Duodenal mucosa (tissue), 2 donors: ENCODE measurements around the gene SREBF1.

Source experiments
- H3K27ac ChIP-seq: one replicate; pipeline ENCODE4 v1.7.0; 2013; ENCODE audit warnings: low read depth, low read length
- H3K27me3 ChIP-seq, 2 donors: one replicate each; pipeline ENCODE4 v1.7.0; 2013; ENCODE audit warnings: low read length in 2 of 2, control low read depth in 1 of 2; ENCODE audit not compliant: insufficient read depth in 2 of 2, control insufficient read depth in 1 of 2
- H3K36me3 ChIP-seq, 2 donors: one replicate each; pipeline ENCODE4 v1.7.0; 2013; ENCODE audit warnings: low read length in 2 of 2, control low read depth in 1 of 2; ENCODE audit not compliant: insufficient read depth in 2 of 2, control insufficient read depth in 1 of 2
- H3K4me1 ChIP-seq, 2 donors: one replicate each; pipeline ENCODE4 v1.7.0; 2013; ENCODE audit warnings: low read length in 2 of 2, control low read depth in 1 of 2; ENCODE audit not compliant: insufficient read depth in 2 of 2, control insufficient read depth in 1 of 2
- H3K4me3 ChIP-seq, 2 donors: one replicate each; pipeline ENCODE4 v1.7.0; 2013; ENCODE audit warnings: low read length in 2 of 2, low read depth in 1 of 2
- H3K9ac ChIP-seq, 2 donors: one replicate each; pipeline ENCODE4 v1.7.0; 2013; ENCODE audit warnings: low read length in 2 of 2, low read depth in 1 of 2
- H3K9me3 ChIP-seq, 2 donors: one replicate each; pipeline ENCODE4 v1.7.0; 2013; ENCODE audit warnings: low read length in 2 of 2, control low read depth in 1 of 2; ENCODE audit not compliant: control insufficient read depth in 1 of 2

Gene SREBF1

DNA sequence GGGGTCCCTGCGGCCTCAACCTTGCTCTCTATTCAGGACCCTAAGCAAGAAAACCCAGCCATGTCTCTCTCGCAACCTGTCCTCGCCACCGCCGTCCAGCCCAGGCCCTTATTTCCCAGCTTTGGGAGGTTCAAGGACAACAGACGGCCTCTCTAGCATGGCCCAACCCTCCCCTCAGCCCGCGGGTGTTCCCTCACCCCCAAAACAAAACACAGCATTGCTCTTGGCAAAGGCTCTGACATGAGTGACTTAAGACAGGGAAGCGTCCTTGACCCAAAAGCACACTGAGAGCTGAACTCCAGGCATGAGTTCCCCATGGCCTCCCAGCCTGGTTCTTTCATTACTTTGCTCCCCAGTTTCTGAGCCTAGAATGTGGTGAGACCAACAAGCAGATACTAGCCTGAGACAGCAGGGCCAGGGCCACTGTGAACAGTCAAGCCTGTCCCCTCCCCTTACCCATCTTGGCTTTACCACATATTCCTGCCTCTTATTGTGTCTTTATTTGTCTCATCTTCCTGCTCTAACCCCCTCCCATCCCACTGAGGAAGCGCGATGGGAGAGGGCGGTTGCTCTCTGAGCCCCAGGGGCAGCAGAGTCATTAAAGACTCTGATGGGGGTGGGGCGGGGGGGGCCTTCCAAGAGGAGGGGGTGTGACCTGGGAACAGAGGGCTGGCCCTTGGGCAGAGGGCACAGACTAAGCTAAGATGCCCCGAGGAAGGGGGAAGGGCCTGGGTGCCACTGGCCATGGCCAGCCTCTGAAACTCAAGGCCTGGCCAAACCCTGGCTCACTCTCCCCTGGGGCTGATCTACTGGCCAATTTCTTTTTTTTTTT lies 11.8 kb downstream of the SREBF1 start:
- Histone ChIP-seq H3K9ac (peak overlapping the region; percentile 51 to 76), H3K4me1 (peaks cover 64 to 68% of the 10 kb centered on the region in 2 donors)

GRCh38 chr17:17824119-17824782 lies 12.5 kb downstream of the SREBF1 start:
- Histone ChIP-seq H3K4me3 (peak overlapping the region; percentile 53 to 69), H3K36me3 (peaks cover 6 to 10% of the 10 kb centered on the region in 2 donors), H3K9me3 (no peaks in the 10 kb centered on the region), H3K27ac (peak overlapping the region; percentile 77), H3K27me3 (no peaks in the 10 kb centered on the region), H3K4me1 (peaks cover 72% of the 10 kb centered on the region in 2 donors), H3K9ac (peak overlapping the region; percentile 51 to 76)

More for the DNA sequence above, 11.8 kb downstream of the SREBF1 start:
- Histone ChIP-seq H3K4me3 (no peak overlapping the region), H3K27ac (peak overlapping the region; percentile 77), H3K9me3 (no peaks in the 10 kb centered on the region), H3K36me3 (peaks cover 4% of the 10 kb centered on the region in 2 donors), H3K27me3 (no peaks in the 10 kb centered on the region)

DNA sequence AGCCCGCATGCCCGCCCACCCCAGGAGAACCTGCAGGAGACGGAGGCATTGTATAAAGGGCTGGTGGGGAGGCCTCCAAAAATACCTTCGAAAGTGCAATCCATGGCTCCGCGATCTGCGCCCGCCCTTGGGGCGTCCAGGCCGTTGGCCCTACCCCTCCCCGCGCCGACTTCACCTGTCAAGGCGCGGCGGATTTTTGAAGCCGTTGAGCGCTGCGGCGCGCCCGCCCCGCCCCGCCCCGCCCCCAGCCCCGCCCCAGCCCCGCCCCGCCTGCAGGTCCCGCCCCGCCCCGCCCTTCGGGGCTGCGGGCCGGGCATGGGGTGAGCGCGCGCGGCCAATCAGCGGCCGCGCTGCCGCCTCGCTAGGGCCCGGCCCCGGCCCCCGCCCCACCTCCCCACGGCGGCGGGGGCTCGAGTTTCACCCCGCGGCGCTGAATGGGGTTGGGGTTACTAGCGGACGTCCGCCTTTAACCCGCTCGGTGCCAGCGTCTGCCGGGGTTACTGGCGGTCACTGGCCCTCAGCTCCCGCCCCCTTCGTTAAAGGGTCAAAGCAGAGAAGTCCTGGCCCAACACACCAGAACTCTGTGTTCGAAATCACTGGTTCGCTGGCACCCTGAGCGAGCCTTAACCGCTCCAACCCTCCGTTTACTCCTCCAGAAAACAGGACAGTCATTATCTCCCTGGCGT lies 13.2 kb downstream of the SREBF1 start:
- H3K27ac ChIP-seq, result peak overlapping the region; percentile 77
- peaks cover 13 to 16% of the 10 kb centered on the region in 2 donors for H3K36me3 ChIP-seq
- peak overlapping the region; percentile 76 for H3K9ac ChIP-seq
- peaks cover 78 to 79% of the 10 kb centered on the region in 2 donors for H3K4me1 ChIP-seq
- peak overlapping the region; percentile 65 to 70 for H3K4me3 ChIP-seq
- H3K27me3 ChIP-seq, result no peaks in the 10 kb centered on the region
- H3K9me3 ChIP-seq, result no peaks in the 10 kb centered on the region

DNA sequence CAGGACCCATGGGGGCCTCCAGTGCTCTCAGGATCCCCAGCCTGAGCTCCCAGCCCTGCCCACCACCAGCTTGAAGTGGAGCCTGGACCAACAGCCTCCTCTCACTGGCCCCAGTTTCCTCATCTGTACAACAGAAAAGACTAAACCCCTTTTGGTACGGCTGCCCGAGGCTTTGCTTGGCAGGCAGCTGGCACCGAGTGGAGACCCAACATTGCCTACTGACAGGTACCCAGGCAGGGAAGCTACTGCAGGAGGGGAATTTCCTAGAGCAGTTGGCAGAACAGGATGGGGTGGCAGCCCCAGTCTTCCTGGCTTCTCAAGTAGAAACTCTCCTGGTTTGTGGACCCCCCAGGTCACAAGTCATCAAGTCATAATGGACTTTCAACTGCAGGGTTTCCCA lies 14.2 kb downstream of the SREBF1 start:
- Histone ChIP-seq H3K4me3 (peak overlapping the region; percentile 65 to 70), H3K27ac (no peak overlapping the region)

DNA sequence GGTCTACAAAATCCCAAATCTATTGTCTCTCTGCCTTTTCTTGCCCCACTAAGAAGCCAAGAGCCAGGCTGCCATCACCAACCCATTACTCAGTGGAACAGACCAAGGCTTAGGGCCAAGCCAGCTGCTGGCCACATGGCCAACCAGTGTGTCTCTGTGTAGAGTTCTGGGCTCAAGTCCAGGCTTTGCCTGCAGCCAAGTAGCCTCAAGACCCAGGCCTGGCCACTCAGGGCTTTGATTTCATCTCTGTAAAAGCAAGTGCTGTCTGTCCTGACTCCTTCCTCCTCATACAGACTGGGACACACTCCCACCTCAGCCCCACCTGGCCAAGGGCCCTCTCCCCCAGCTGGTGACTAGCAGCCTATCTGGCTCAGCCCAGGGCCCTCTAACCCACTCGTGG lies 14.6 kb downstream of the SREBF1 start:
- H3K36me3 ChIP-seq, result peaks cover 15 to 28% of the 10 kb centered on the region in 2 donors
- peaks cover 76 to 82% of the 10 kb centered on the region in 2 donors for H3K4me1 ChIP-seq
- H3K27ac ChIP-seq, result no peak overlapping the region
- no peaks in the 10 kb centered on the region for H3K27me3 ChIP-seq
- H3K9me3 ChIP-seq, result no peaks in the 10 kb centered on the region
- peak overlapping the region; percentile 70 to 76 for H3K9ac ChIP-seq
- peak overlapping the region; percentile 65 to 70 for H3K4me3 ChIP-seq

More for the DNA sequence above, 14.2 kb downstream of the SREBF1 start:
- Histone ChIP-seq H3K9me3 (no peaks in the 10 kb centered on the region), H3K27me3 (no peaks in the 10 kb centered on the region), H3K9ac (peak overlapping the region; percentile 70 to 76), H3K4me1 (peaks cover 80 to 84% of the 10 kb centered on the region in 2 donors), H3K36me3 (peaks cover 15 to 24% of the 10 kb centered on the region in 2 donors)

GRCh38 chr17:17820463-17821158 lies 16.2 kb downstream of the SREBF1 start:
- Histone ChIP-seq H3K36me3 (peaks cover 15 to 43% of the 10 kb centered on the region in 2 donors), H3K9me3 (no peaks in the 10 kb centered on the region), H3K27me3 (no peaks in the 10 kb centered on the region), H3K9ac (peak overlapping the region; percentile 15 to 70), H3K4me1 (peaks cover 65 to 67% of the 10 kb centered on the region in 2 donors), H3K27ac (no peak overlapping the region), H3K4me3 (peak overlapping the region; percentile 17 to 24)

DNA sequence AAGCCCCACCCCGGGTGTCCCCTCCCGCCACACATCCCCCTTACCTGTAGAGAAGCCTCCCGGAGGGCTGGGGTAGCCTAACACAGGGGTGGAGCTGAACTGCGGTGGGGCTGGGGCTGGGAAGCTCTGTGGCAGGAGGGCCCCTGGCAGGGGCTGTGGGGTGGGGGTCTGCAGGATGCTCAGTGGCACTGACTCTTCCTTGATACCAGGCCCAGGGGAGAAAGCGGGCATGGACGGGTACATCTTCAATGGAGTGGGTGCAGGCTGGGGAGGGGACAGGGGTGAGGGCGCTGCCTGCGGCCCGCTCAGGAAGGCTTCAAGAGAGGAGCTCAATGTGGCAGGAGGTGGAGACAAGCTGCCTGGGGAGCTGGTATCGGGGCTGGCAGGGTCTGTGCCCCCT lies 16.7 kb downstream of the SREBF1 start:
- Histone ChIP-seq H3K9me3 (no peaks in the 10 kb centered on the region), H3K4me1 (peaks cover 63 to 65% of the 10 kb centered on the region in 2 donors), H3K27ac (no peak overlapping the region)

DNA sequence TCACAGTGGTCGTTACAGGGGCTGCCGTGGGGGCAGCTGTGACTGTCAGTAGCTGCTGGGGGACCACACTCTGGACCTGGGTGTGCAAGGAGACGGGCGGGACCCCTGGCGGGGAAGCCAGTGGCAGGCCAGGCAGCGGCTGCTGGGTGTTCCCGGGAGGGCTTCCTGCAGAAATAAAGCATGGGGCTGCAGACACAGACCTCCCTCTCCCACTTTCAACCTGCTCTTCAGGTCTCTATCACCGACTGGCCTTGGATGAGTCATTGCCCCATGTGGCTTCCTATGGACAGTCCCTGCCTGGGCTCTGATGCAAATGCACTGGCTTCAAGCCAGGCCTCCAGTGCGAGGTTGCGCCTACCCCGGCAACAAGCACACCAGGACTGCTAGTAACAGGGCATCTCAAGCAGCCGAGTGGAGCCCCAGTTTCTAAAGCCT lies 17.2 kb downstream of the SREBF1 start:
- H3K9ac ChIP-seq, result no peak overlapping the region

More for the DNA sequence above, 16.7 kb downstream of the SREBF1 start:
- H3K9ac ChIP-seq, result peak overlapping the region in 1 of 2 donors; percentile 70
- H3K4me3 ChIP-seq, result peak overlapping the region in 1 of 2 donors; percentile 17
- no peaks in the 10 kb centered on the region for H3K27me3 ChIP-seq
- peaks cover 15 to 48% of the 10 kb centered on the region in 2 donors for H3K36me3 ChIP-seq

DNA sequence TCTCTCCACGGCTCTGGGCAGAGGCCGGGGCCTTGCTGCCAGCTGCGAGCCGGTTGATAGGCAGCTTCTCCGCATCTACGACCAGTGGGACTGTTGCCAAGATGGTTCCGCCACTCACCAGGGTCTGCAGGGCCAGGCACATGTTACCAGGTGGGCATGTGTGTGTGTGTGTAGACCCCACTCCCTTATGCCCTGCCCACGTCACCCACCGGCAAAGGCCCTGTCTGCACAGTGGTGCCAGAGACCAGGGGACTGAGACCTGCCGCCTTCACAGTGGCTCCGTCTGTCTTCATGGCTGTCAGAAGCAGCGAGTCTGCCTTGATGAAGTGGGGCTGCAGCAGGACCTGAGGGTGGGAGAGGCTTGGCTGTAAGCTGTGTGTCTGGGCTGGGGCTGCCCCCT lies 17.7 kb downstream of the SREBF1 start:
- Histone ChIP-seq H3K4me3 (no peak overlapping the region), H3K27me3 (no peaks in the 10 kb centered on the region), H3K4me1 (peaks cover 54 to 55% of the 10 kb centered on the region in 2 donors), H3K27ac (no peak overlapping the region), H3K9ac (no peak overlapping the region), H3K36me3 (peaks cover 15 to 58% of the 10 kb centered on the region in 2 donors), H3K9me3 (no peaks in the 10 kb centered on the region)

More for the DNA sequence above, 17.2 kb downstream of the SREBF1 start:
- no peaks in the 10 kb centered on the region for H3K27me3 ChIP-seq
- H3K36me3 ChIP-seq, result peaks cover 15 to 53% of the 10 kb centered on the region in 2 donors
- peaks cover 58 to 60% of the 10 kb centered on the region in 2 donors for H3K4me1 ChIP-seq
- H3K4me3 ChIP-seq, result no peak overlapping the region
- no peak overlapping the region for H3K27ac ChIP-seq
- H3K9me3 ChIP-seq, result no peaks in the 10 kb centered on the region
